Activated CD4-positive, alpha-beta T cell treated with anti-CD3 and anti-CD28 coated beads for 36 hours (primary cell): ENCODE measurements around the gene SSNA1. TPM values are rescaled to one million over a fixed set of nuclear protein-coding genes. Genes with fewer than 3 reads are reported as not detected.

Experiments used
- ATAC-seq: fragments of 200-7000 bp; cut with Tn5 transposase; one replicate; pipeline ENCODE4 v1.10.0; 2021; ENCODE audit warnings: mild to moderate bottlenecking, moderate library complexity
- CTCF ChIA-PET: fragments of 350-600 bp; sonication (Branson Sonifier 250); formaldehyde crosslinking; loops from one replicate; lab custom pipeline; 2021; ENCODE audit warnings: antibody characterized with exemption; lab: Charles Lee
- POLR2A ChIA-PET: fragments of 350-600 bp; sonication (Branson Sonifier 250); formaldehyde crosslinking; loops from one replicate; lab custom pipeline; 2021; ENCODE audit warnings: antibody characterized with exemption, inconsistent platforms; lab: Charles Lee
- DNase-seq: peaks from one replicate; pipeline ENCODE4 v3.0.0-alpha.2; 2020
- H3K27ac Mint-ChIP-seq: one replicate; pipeline ENCODE4 v1.8.0; 2021; ENCODE audit warnings: mixed read lengths
- H3K27me3 Mint-ChIP-seq: one replicate; pipeline ENCODE4 v1.8.0; 2021; ENCODE audit warnings: mixed read lengths
- H3K36me3 Mint-ChIP-seq: one replicate; pipeline ENCODE4 v1.8.0; 2021; ENCODE audit warnings: low read depth, mixed read lengths
- H3K4me1 Mint-ChIP-seq: one replicate; pipeline ENCODE4 v1.8.0; 2021; ENCODE audit warnings: mixed read lengths
- H3K4me3 Mint-ChIP-seq: one replicate; pipeline ENCODE4 v1.8.0; 2021; ENCODE audit warnings: mild to moderate bottlenecking, moderate library complexity, mixed read lengths
- H3K9me3 Mint-ChIP-seq: one replicate; pipeline ENCODE4 v1.8.0; 2021; ENCODE audit warnings: low read depth, mixed read lengths
- intact Hi-C, 2 experiments: fragments of 100-400 bp; cut with DNase I in 1 of 2; cut with micrococcal nuclease in 1 of 2; formaldehyde crosslinking; loops; one replicate each; pipeline versions ENCODE4 v1.14.2 to v1.15.1; 2022 to 2024; cut with DNase I, micrococcal nuclease
- total RNA-seq, 2 experiments: library from RNA; stranded (reverse); gene quantifications; one replicate each; pipeline ENCODE4 v1.2.3, GENCODE V29; 2021

The SSNA1 gene
- total RNA-seq, 2 experiments from 2014 or later = 53.6 to 58.6 TPM

- ATAC-seq (no peak), DNase-seq (no peak)
- CTCF ChIA-PET = interaction anchor here (1.1 kb wide), 1 partner anchor 14 kb away, joined by 3 read pairs; no protein-coding TSS in a partner anchor
- H3K9me3 Mint-ChIP-seq = no peaks in the 10 kb centered on the region
- intact Hi-C loops = no loop called here
- POLR2A ChIA-PET = no interaction called here
- H3K27ac Mint-ChIP-seq = no peak overlapping the region
- H3K4me1 Mint-ChIP-seq = no peaks in the 10 kb centered on the region
- H3K36me3 Mint-ChIP-seq = no peaks in the 10 kb centered on the region
- peaks cover 19% of the 10 kb centered on the region for H3K27me3 Mint-ChIP-seq
- no peak overlapping the region for H3K4me3 Mint-ChIP-seq
Observed at GRCh38 chr9:137171149-137171900, 17.2 kb upstream of the SSNA1 start.

- Mint-ChIP-seq H3K9me3 (no peaks in the 10 kb centered on the region), H3K4me1 (no peaks in the 10 kb centered on the region), H3K27me3 (peaks cover 13% of the 10 kb centered on the region), H3K27ac (no peak overlapping the region), H3K4me3 (no peak overlapping the region), H3K36me3 (peaks cover 2% of the 10 kb centered on the region)
- intact Hi-C loops = no loop called here
- ATAC-seq = no peak
- POLR2A ChIA-PET = no interaction called here
- CTCF ChIA-PET = no interaction called here
- no peak for DNase-seq
Observed at GRCh38 chr9:137172901-137173795, 15.3 kb upstream of the SSNA1 start.

GRCh38 chr9:137173796-137174664 lies 14.4 kb upstream of the SSNA1 start:
- no peak overlapping the region for H3K27ac Mint-ChIP-seq
- no peaks in the 10 kb centered on the region for H3K9me3 Mint-ChIP-seq
- H3K4me3 Mint-ChIP-seq = no peak overlapping the region
- ChIA-PET CTCF (interaction anchor here (1.0 to 1.9 kb wide), 3 partner anchors 17 to 63 kb away, joined by 3 to 5 read pairs (median 3); no protein-coding TSS in a partner anchor), POLR2A (no interaction called here)
- H3K36me3 Mint-ChIP-seq = peaks cover 2% of the 10 kb centered on the region
- intact Hi-C loops = no loop called here
- ATAC-seq = no peak
- no peaks in the 10 kb centered on the region for H3K4me1 Mint-ChIP-seq
- peaks cover 10% of the 10 kb centered on the region for H3K27me3 Mint-ChIP-seq
- DNase-seq = no peak

GRCh38 chr9:137174722-137175293 lies 13.7 kb upstream of the SSNA1 start:
- peak; percentile 59 for DNase-seq
- H3K4me1 Mint-ChIP-seq = no peaks in the 10 kb centered on the region
- intact Hi-C loops = no loop called here
- H3K36me3 Mint-ChIP-seq = peaks cover 6% of the 10 kb centered on the region
- H3K27me3 Mint-ChIP-seq = peaks cover 10% of the 10 kb centered on the region
- H3K27ac Mint-ChIP-seq = no peak overlapping the region
- POLR2A ChIA-PET = no interaction called here
- no peak overlapping the region for H3K4me3 Mint-ChIP-seq
- CTCF ChIA-PET = interaction anchor here (1.0 to 1.9 kb wide), 3 partner anchors 18 to 62 kb away, joined by 3 to 5 read pairs (median 3); no protein-coding TSS in a partner anchor
- no peaks in the 10 kb centered on the region for H3K9me3 Mint-ChIP-seq
- peak; percentile 29 for ATAC-seq

- Mint-ChIP-seq H3K27ac (no peak overlapping the region), H3K9me3 (no peaks in the 10 kb centered on the region), H3K36me3 (peaks cover 6% of the 10 kb centered on the region), H3K4me1 (no peaks in the 10 kb centered on the region), H3K4me3 (no peak overlapping the region), H3K27me3 (peaks cover 4% of the 10 kb centered on the region)
- ChIA-PET POLR2A (no interaction called here), CTCF (interaction anchor here (1.0 to 1.9 kb wide), 3 partner anchors 19 to 62 kb away, joined by 3 to 5 read pairs (median 3); no protein-coding TSS in a partner anchor)
- ATAC-seq (peak; percentile 10), DNase-seq (no peak)
- intact Hi-C loops = no loop called here
Observed at GRCh38 chr9:137175345-137175961, 13.0 kb upstream of the SSNA1 start.

- ATAC-seq (peak; percentile 59), DNase-seq (peak; percentile 54)
- POLR2A ChIA-PET = no interaction called here
- Mint-ChIP-seq H3K27ac (no peak overlapping the region), H3K4me1 (no peaks in the 10 kb centered on the region), H3K4me3 (no peak overlapping the region), H3K9me3 (no peaks in the 10 kb centered on the region), H3K27me3 (peaks cover 2% of the 10 kb centered on the region), H3K36me3 (peaks cover 6% of the 10 kb centered on the region)
- intact Hi-C loops = no loop called here
- CTCF ChIA-PET = interaction anchor here (0.6 to 1.5 kb wide), 7 partner anchors 12 to 194 kb away, joined by 3 to 7 read pairs (median 3); partner anchors contain the start of genes LCNL1, RNF208 and SSNA1
Observed at GRCh38 chr9:137176302-137177182, 11.9 kb upstream of the SSNA1 start.

- no peak for DNase-seq
- ChIA-PET CTCF (no interaction called here), POLR2A (no interaction called here)
- Mint-ChIP-seq H3K27me3 (no peaks in the 10 kb centered on the region), H3K4me3 (no peak overlapping the region), H3K27ac (no peak overlapping the region), H3K4me1 (no peaks in the 10 kb centered on the region), H3K9me3 (no peaks in the 10 kb centered on the region), H3K36me3 (peaks cover 10% of the 10 kb centered on the region)
- intact Hi-C loops = no loop called here
- ATAC-seq = no peak
Observed at GRCh38 chr9:137178201-137178938, 10.1 kb upstream of the SSNA1 start.

GRCh38 chr9:137178939-137179630 lies 9.4 kb upstream of the SSNA1 start:
- H3K4me1 Mint-ChIP-seq = no peaks in the 10 kb centered on the region
- H3K27ac Mint-ChIP-seq = no peak overlapping the region
- ATAC-seq = no peak
- no peaks in the 10 kb centered on the region for H3K27me3 Mint-ChIP-seq
- no peak for DNase-seq
- intact Hi-C loops = no loop called here
- peaks cover 10% of the 10 kb centered on the region for H3K36me3 Mint-ChIP-seq
- H3K9me3 Mint-ChIP-seq = no peaks in the 10 kb centered on the region
- no peak overlapping the region for H3K4me3 Mint-ChIP-seq
- CTCF ChIA-PET = no interaction called here
- POLR2A ChIA-PET = no interaction called here

- Mint-ChIP-seq H3K27ac (no peak overlapping the region), H3K27me3 (no peaks in the 10 kb centered on the region), H3K9me3 (no peaks in the 10 kb centered on the region), H3K4me1 (peaks cover 4% of the 10 kb centered on the region), H3K4me3 (no peak overlapping the region), H3K36me3 (peaks cover 10% of the 10 kb centered on the region)
- DNase-seq (no peak), ATAC-seq (no peak)
- intact Hi-C loops = no loop called here
- ChIA-PET POLR2A (no interaction called here), CTCF (no interaction called here)
Observed at GRCh38 chr9:137179761-137180160, 8.7 kb upstream of the SSNA1 start.
